ENCODE results near the gene RNASE2. TPM values are rescaled to one million over a fixed set of nuclear protein-coding genes. Genes with fewer than 3 reads are reported as not detected.

Gene RNASE2
- total RNA-seq, 4 donors from 2014 or later = 0.82 to 1.6 (median 0.91) TPM; not detected in 1

GRCh38 chr14:21003788-21004346, 48.6 kb downstream of the RNASE2 start:
- DNase-seq (no peak), ATAC-seq (peak in 1 of 2 donors; percentile 5)
- Histone ChIP-seq H3K9me3 (no peaks in the 10 kb centered on the region), H3K27me3 (no peaks in the 10 kb centered on the region), H3K4me3 (no peak overlapping the region), H3K27ac (peak overlapping the region in 1 of 4 donors; percentile 8), H3K4me1 (no peaks in the 10 kb centered on the region), H3K36me3 (no peaks in the 10 kb centered on the region)
- intact Hi-C loops (cut with DNase I; ENCODE audit: low total_unique reads) = no loop called here
- in situ Hi-C loops (cut with MboI; ENCODE audit: low sequenced_read_pairs in 4 of 4) = no loop called here
- no peak for TF ChIP-seq POLR2A (IDR thresholded peaks at IDR 0.05)
- no peak for TF ChIP-seq CTCF (IDR thresholded peaks at IDR 0.05 in 4 of 5, conservative IDR thresholded peaks at IDR 0.05 in 1 of 5)

Other genes starting within 250 kb of the RNASE2 start
- not detected for gene EDDM3A, start 209.6 kb upstream of the RNASE2 start, total RNA-seq
- not detected for gene EDDM3B, start 187.1 kb upstream of the RNASE2 start, total RNA-seq
- gene RNASE6, start 174.2 kb upstream of the RNASE2 start, total RNA-seq = 1 to 10 TPM in 3 of 4 donors, under 1 TPM in 1; 0.61 to 5.9 (median 4.8) TPM
- gene RNASE1, start 152.6 kb upstream of the RNASE2 start, total RNA-seq = 100 to 1,000 TPM; 157 to 198 (median 190) TPM
- not detected for gene RNASE3, start 64.1 kb upstream of the RNASE2 start, total RNA-seq
- gene METTL17, start 34.5 kb downstream of the RNASE2 start, total RNA-seq = 10 to 100 TPM; 33.9 to 69.5 (median 50.8) TPM
- not detected for gene SLC39A2, start 43.8 kb downstream of the RNASE2 start, total RNA-seq
- gene NDRG2, start 69.6 kb downstream of the RNASE2 start, total RNA-seq = 1,000 to 10,000 TPM in 3 of 4 donors, 100 to 1,000 TPM in 1; 759 to 2,790 (median 1,841) TPM
- 1 to 10 TPM in 2 of 4 donors, under 1 TPM in 2; 0.22 to 2.3 (median 1.1) TPM for gene TPPP2, start 74.7 kb downstream of the RNASE2 start, total RNA-seq
- not detected for gene RNASE13, start 79.3 kb downstream of the RNASE2 start, total RNA-seq
- under 1 TPM in 1 of 4 donors, not detected in 3; 0.55 TPM for gene RNASE7, start 86.9 kb downstream of the RNASE2 start, total RNA-seq
- not detected for gene RNASE8, start 102.3 kb downstream of the RNASE2 start, total RNA-seq
- gene ARHGEF40, start 114.8 kb downstream of the RNASE2 start, total RNA-seq = 10 to 100 TPM; 10.4 to 15.7 (median 12.9) TPM
- gene ZNF219, start 143.2 kb downstream of the RNASE2 start, total RNA-seq = 10 to 100 TPM; 25.9 to 48.9 (median 43.9) TPM
- under 1 TPM in 2 of 4 donors, not detected in 2; 0.19 to 0.35 TPM for gene TMEM253, start 145.6 kb downstream of the RNASE2 start, total RNA-seq
- not detected for gene OR5AU1, start 200.6 kb downstream of the RNASE2 start, total RNA-seq